A673 (cell line): ENCODE data around the gene C19orf53. TPM values are rescaled to one million over a fixed set of nuclear protein-coding genes. Genes with fewer than 3 reads are reported as not detected.
"Not testable (repeated sequence)": the region's sequence is repeated elsewhere in the genome, so short reads cannot be mapped to it uniquely, and the experiment has no call there.

ENCODE experiments used
- BruUV-seq: library from RNA; stranded (reverse); fragments of 400-500 nt; replicated peaks from 2 replicates; lab custom pipeline; 2021; lab: Mats Ljungman, UMichigan
- CTCF ChIA-PET: fragments of 300-600 bp; sonication (Branson Sonifier 250); formaldehyde crosslinking; loops from one replicate; lab custom pipeline; 2022; ENCODE audit warnings: antibody characterized with exemption; lab: Charles Lee
- POLR2A ChIA-PET: fragments of 300-600 bp; sonication (Branson Sonifier 250); formaldehyde crosslinking; loops from one replicate; lab custom pipeline; 2022; ENCODE audit warnings: antibody characterized with exemption; ENCODE audit not compliant: low non-redundant PET; lab: Charles Lee
- DNase-seq: peaks from one replicate; pipeline ENCODE4 v3.0.0-alpha.2; 2015; ENCODE audit warnings: low spot score
- H3K27ac ChIP-seq: fragments of 200-600 bp; sonication (generic); 2 replicates; pipeline ENCODE4 v1.5.1; 2016; ENCODE audit warnings: mixed run types, low read depth, mild to moderate bottlenecking, mixed read lengths, antibody characterized with exemption, low read length; ENCODE audit not compliant: poor library complexity, severe bottlenecking
- H3K27me3 ChIP-seq: fragments of 200-600 bp; sonication (generic); replicated peaks from 2 replicates; pipeline ENCODE4 v1.6.1; 2017; ENCODE audit warnings: mixed run types, low read depth, mild to moderate bottlenecking, mixed read lengths, antibody characterized with exemption, low read length; ENCODE audit not compliant: insufficient read depth, poor library complexity
- H3K36me3 ChIP-seq: fragments of 200-600 bp; sonication (generic); 2 replicates; pipeline ENCODE4 v1.6.1; 2016; ENCODE audit warnings: mixed run types, mild to moderate bottlenecking, mixed read lengths, antibody characterized with exemption, low read length; ENCODE audit not compliant: insufficient read depth, poor library complexity, severe bottlenecking
- H3K4me1 ChIP-seq: fragments of 200-600 bp; sonication (generic); 2 replicates; pipeline ENCODE4 v1.6.1; 2017; ENCODE audit warnings: mixed run types, mild to moderate bottlenecking, mixed read lengths, antibody characterized with exemption, low read length; ENCODE audit not compliant: insufficient read depth, poor library complexity, severe bottlenecking
- H3K4me3 ChIP-seq: fragments of 200-600 bp; sonication (generic); 2 replicates; pipeline ENCODE4 v1.5.1; 2016; ENCODE audit warnings: low read depth, mixed run types, mild to moderate bottlenecking, mixed read lengths, low read length; ENCODE audit not compliant: poor library complexity, severe bottlenecking
- H3K9me3 ChIP-seq: fragments of 200-600 bp; sonication (generic); 2 replicates; pipeline ENCODE4 v1.6.1; 2016; ENCODE audit warnings: mixed run types, low read depth, mild to moderate bottlenecking, mixed read lengths, antibody characterized with exemption, low read length; ENCODE audit not compliant: poor library complexity, severe bottlenecking
- CTCF ChIP-seq: fragments of 300-800, 200-600 bp; sonication (generic); conservative IDR thresholded peaks from 2 replicates; pipeline ENCODE4 v1.5.1; 2017; ENCODE audit warnings: low read depth, mild to moderate bottlenecking, antibody characterized with exemption, low read length, moderate library complexity, mixed read lengths
- EZH2 ChIP-seq: fragments of 200-600 bp; sonication (generic); IDR thresholded peaks from 2 replicates; pipeline ENCODE4 v1.6.1; 2017; ENCODE audit warnings: borderline replicate concordance, low read depth, mild to moderate bottlenecking, mixed read lengths, antibody characterized with exemption, low read length; ENCODE audit not compliant: poor library complexity, severe bottlenecking
- intact Hi-C: fragments of 100-400 bp; cut with micrococcal nuclease; formaldehyde crosslinking; loops from one replicate; pipeline ENCODE4 v1.10.0; 2022; ENCODE audit not compliant: unreplicated experiment
- total RNA-seq: library from RNA; stranded (reverse); gene quantifications from 2 replicates; pipeline ENCODE4 v1.2.3, GENCODE V29; 2021

C19orf53 gene
- total RNA-seq, 1 experiment from 2014 or later: 140 TPM

GRCh38 chr19:13748169-13748828, 26.0 kb upstream of the C19orf53 start:
- Histone ChIP-seq H3K27ac (peak overlapping the region; percentile 89), H3K9me3 (peaks cover 4% of the 10 kb centered on the region), H3K4me3 (peak overlapping the region; percentile 98), H3K36me3 (peaks cover 3% of the 10 kb centered on the region), H3K4me1 (peaks cover 5% of the 10 kb centered on the region), H3K27me3 (no peaks in the 10 kb centered on the region)
- ChIA-PET CTCF (interaction anchor here (0.5 to 1.5 kb wide), 4 partner anchors 27 to 580 kb away, joined by 3 to 8 read pairs (median 4); no protein-coding TSS in a partner anchor), POLR2A (interaction anchor here (0.5 to 0.6 kb wide), 2 partner anchors 11 to 118 kb away, joined by 3 to 6 read pairs; no protein-coding TSS in a partner anchor)
- TF ChIP-seq CTCF (no peak), EZH2 (no peak)
- intact Hi-C loops: no loop called here
- no peak for DNase-seq
- BruUV-seq: TSS peak; percentile 83

- CTCF ChIA-PET: no interaction called here
- no peak for TF ChIP-seq CTCF
- TF ChIP-seq EZH2: no peak
- POLR2A ChIA-PET: no interaction called here
- Histone ChIP-seq H3K4me3 (no peak overlapping the region), H3K9me3 (peaks cover 4% of the 10 kb centered on the region), H3K4me1 (peaks cover 5% of the 10 kb centered on the region), H3K27ac (no peak overlapping the region), H3K27me3 (no peaks in the 10 kb centered on the region), H3K36me3 (peaks cover 22% of the 10 kb centered on the region)
- no peak for DNase-seq
- intact Hi-C loops: no loop called here
- no TSS peak for BruUV-seq
These were observed 22.8 kb upstream of the C19orf53 start for GRCh38 chr19:13751436-13751835.

- BruUV-seq, intact Hi-C loops, POLR2A ChIA-PET, H3K4me1 ChIP-seq, H3K9me3 ChIP-seq, DNase-seq, H3K27me3 ChIP-seq, CTCF ChIA-PET, H3K4me3 ChIP-seq, H3K27ac ChIP-seq: not testable (repeated sequence)
- H3K36me3 ChIP-seq: peaks cover 41% of the 10 kb centered on the region
These were observed 20.6 kb upstream of the C19orf53 start for GRCh38 chr19:13753622-13754021.

- Histone ChIP-seq H3K4me1 (no peaks in the 10 kb centered on the region), H3K36me3 (peaks cover 53% of the 10 kb centered on the region), H3K27me3 (no peaks in the 10 kb centered on the region), H3K4me3 (no peak overlapping the region), H3K27ac (no peak overlapping the region), H3K9me3 (no peaks in the 10 kb centered on the region)
- intact Hi-C loops: no loop called here
- TF ChIP-seq CTCF (no peak), EZH2 (no peak)
- DNase-seq: no peak
- BruUV-seq: no TSS peak
- ChIA-PET POLR2A (no interaction called here), CTCF (no interaction called here)
These were observed 18.0 kb upstream of the C19orf53 start for GRCh38 chr19:13756210-13756609.
